Cerebellar nuclear complex (tissue), 1 donor: ENCODE data around the gene CYTH1.
"Not testable (repeated sequence)": the region's sequence is repeated elsewhere in the genome, so short reads cannot be mapped to it uniquely, and the experiment has no call there.

Experiments used
- DNase-seq, 2 experiments: peaks; one replicate each; lab custom pipeline; 2025; lab: John Stamatoyannopoulos, UW

CYTH1 gene

GRCh38 chr17:78788451-78788850 lies 6.4 kb upstream of the CYTH1 start:
- no peak for DNase-seq

DNA sequence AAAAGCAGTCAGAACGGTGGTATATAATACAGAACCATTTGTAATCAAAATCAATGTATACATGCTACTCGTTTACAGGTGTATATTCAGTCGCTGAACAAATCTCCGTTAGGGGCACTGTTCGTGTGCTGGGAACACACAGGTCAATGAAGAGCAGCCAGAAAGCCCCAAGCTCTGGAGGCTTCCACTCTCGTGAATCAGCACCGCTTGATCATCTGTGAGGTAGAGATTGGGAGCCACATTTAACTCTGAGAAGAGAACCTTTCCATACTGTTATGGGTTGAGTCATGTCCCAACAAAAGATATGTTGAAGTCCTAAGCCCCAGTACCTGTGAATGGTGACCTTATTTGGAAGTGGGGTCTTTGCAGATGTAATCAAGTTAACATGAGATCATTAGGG lies 5.4 kb upstream of the CYTH1 start:
- DNase-seq, result no peak

- no peak for DNase-seq
Observed at GRCh38 chr17:78785663-78786057, 3.6 kb upstream of the CYTH1 start.

GRCh38 chr17:78785011-78785662 lies 3.1 kb upstream of the CYTH1 start:
- no peak for DNase-seq

- DNase-seq, result no peak
Observed at GRCh38 chr17:78784352-78784751, 2.3 kb upstream of the CYTH1 start.

GRCh38 chr17:78783711-78784324 lies 1.7 kb upstream of the CYTH1 start:
- DNase-seq, result no peak

- no peak for DNase-seq
Observed at GRCh38 chr17:78781104-78781892, 775 bp downstream of the CYTH1 start.

GRCh38 chr17:78780335-78780734 lies 1.7 kb downstream of the CYTH1 start:
- no peak for DNase-seq

DNA sequence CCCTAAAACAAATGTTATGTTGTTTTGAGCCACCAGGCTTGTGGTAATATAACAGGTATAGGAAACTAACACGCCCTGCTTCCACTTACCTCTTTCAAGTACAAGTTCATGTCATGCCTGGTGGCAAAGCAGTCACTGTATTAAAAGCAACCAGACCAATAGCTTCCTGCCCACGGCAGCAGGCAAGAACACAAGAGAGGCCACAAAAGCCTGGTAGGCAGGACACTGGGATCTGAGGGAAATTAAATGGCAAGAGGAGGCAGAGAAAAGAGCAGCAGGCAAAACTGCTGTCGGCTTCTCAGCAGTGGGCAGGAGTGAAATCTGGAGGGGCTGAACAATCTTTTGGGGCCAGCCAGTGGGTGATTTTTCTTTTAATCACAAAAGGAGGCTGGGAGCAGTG lies 2.2 kb downstream of the CYTH1 start:
- no peak for DNase-seq

DNA sequence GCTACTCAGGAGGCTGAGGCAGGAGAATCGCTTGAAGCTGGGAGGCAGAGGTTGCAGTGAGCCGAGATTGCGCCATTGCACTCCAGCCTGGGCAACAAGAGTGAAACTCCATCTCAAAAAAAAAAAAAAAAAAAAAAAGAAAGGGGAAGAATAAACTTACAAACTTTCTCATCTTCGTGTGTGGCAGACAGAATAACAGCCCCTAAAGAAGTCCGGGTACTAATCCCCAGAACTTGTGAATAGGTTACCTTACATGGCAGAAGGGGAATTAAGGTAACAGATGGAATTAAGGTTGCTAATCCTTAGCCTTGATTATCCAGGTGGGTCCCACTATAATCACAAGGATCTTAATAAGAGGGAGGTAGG lies 2.8 kb downstream of the CYTH1 start:
- DNase-seq, result not testable (repeated sequence)

- no peak for DNase-seq
Observed at GRCh38 chr17:78777881-78778280, 4.2 kb downstream of the CYTH1 start.

DNA sequence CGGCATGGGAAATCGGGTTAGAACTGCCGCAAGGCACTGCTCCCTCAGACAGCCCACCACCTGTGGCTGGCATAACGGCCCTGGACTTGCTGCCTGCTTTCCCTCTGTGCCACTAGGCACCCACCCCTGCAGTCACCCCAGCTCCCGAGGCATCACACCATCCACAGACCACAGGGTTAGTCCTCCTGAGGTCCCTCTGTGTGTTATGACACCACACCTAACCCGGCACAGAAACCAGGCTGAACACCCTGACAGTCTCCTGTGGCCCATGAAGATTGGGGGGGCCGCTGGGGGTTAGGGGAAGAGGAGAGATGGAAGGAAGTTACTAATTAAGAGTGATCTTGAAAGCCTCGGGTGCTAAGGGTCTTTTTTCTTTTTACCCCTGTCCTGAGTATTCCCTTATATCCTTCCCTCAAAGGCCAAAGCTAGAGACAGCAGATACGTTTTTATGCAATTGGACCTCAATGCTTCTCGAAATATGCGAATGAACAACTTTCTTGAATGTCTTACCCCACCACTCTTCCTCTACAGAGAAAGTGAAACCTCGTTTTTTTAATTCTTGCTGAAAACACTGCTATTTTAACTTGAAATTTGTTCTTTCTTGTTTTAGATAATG lies 7.0 kb downstream of the CYTH1 start:
- no peak for DNase-seq

- DNase-seq, result no peak
Observed at GRCh38 chr17:78774453-78774852, 7.6 kb downstream of the CYTH1 start.

DNA sequence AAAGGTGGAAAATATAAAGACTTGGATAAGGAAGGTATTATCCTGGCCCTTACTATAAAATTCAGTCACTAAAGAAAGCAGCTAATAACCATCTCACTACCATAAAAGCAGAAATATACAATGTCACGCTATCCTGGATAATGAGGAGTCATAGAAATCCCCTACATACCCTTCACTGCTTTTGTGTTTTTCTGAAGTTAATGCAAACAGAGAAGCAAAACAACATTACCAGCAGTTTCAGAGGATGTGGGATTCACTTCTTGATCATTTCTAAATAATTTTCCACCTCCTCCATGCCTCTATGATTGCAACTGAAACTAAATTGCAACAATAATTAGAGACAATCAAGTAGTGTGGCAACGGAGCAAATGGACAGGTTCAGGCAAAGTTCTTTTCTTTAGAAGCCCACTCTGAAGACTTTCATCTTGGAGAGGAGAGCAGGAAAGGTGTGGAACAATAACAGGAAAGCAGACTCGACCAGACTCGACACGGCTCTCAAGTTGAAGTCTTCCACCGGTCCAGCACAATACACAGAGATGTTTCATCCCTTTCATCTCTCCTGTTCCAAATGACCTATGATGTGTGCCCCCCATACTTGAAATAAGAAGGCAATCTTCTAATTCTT lies 10.2 kb downstream of the CYTH1 start:
- no peak for DNase-seq

DNA sequence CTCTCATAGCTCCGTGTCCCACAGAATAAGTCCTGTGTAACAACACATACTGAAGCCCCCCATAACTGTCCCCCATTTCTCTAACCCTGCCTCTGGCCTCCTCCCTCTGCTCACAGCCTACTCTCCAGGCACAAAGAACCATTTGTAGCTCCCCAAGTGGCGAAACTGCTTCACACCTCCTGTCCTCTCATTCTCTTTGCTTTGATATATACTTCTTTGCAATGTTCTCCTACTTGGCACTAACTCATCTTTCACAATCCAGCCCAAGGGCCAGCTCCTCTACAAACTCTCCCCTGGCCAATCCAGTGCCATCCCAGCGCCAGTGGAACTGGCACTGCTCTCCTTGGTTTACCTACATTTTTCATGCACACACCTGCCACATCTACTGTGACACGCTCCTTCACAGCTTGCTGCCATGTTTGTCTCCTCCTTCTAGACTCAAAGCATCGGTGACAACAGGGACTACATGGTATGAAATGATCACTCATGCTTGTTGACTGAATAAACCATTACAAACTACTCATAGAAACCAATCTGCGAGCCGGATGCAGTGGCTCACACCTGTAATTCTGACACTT lies 12.8 kb downstream of the CYTH1 start:
- no peak for DNase-seq

DNA sequence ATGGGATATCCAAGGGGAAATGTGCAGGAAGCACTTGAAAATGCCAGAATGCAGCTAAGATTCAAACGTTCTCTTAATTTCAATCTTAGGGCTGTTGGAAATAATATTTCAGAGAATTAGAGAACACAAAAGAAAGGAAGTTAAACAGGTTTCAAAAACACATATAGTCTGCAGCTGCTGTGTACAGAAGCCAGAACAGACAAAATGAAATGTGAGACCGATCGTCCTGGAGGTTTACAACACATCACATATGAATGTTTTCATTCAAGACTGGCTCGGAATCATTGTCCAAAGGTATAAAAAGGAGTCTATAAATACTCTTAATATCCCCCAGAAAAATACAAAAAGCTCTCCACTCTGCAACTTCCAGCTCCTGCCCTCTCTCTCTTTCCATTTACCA lies 14.3 kb downstream of the CYTH1 start:
- DNase-seq, result no peak

DNA sequence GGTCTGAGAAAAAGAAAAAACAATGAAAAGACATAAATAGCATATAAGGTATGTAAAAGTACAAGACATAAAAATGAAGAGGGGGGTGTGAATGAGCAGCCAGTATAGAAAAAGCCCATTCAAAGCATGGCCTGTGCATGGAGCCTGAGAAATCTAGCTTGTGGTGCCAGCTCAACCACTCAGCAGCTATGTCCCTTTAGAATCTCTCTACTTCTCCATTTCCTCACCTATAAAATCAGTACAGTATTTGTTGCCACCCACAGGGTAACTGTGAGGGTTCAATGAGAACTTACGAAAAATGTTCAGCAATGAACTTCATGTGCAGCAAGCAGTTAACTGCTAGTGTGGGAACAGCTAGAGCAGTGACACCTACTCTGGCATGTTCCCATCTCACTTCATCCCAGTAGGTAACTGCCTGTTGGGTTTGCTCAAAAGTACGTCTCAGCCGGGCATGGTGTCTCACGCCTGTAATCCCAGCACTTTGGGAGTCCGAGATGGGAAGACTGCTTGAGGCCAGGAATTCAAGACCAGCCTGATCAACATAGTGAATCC lies 15.3 kb downstream of the CYTH1 start:
- no peak for DNase-seq

GRCh38 chr17:78766225-78766624 lies 15.8 kb downstream of the CYTH1 start:
- no peak for DNase-seq

- no peak for DNase-seq
Observed at GRCh38 chr17:78765821-78766220, 16.3 kb downstream of the CYTH1 start.

DNA sequence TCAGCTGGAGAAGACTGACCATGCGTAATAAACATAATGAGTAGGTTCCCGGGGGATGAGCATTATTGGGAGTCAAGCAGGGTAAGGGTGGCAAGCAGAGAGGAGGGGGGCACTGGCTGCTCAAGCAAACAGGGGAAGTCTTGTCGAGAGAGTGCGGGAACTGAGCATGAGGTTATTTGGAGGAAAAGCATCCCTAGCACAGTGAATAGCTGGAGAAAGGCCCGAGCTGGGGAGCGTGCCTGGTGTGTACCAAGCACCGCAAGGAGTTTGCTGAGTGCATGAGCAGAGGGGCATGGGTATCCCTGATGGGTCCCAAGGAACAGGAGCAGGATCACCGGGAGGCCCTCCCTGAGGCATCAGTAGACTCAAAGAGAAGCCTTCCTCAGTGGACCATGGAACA lies 17.2 kb downstream of the CYTH1 start:
- DNase-seq, result no peak

DNA sequence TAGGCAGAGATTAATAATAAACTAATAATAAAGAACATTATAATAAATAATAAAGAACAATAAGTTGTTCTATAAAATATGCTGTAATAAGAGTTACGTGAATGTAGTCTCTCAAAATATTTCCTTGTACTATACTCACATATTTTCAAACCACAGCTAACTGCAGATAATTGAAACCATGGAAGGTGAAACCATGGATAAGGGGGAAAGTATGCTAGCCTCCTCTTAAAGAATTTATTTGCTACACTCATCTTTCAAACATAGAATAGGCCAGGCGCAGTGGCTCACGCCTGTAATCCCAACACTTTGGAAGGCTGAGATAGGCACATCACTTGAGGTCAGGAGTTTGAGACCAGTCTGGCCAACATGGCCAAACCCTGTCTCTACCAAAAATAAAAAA lies 18.5 kb downstream of the CYTH1 start:
- no peak for DNase-seq
